Astrocyte (in vitro differentiated cells and primary cell): ENCODE results near the gene ZNF850. TPM values are rescaled to one million over a fixed set of nuclear protein-coding genes. Genes with fewer than 3 reads are reported as not detected.

Experiments
- DNase-seq: peaks from one replicate; pipeline ENCODE4 v3.0.0-alpha.2; 2010; ENCODE audit warnings: low read depth
- FAIRE-seq: peaks from 2 replicates; lab custom pipeline; 2011; peaks lifted over from hg19 to GRCh38; lab: Jason Lieb, UNC
- H2AFZ ChIP-seq: 2 replicates; pipeline ENCODE4 v1.6.0; 2012; ENCODE audit warnings: low read depth, low read length, inconsistent platforms
- H3K27ac ChIP-seq: 2 replicates; pipeline ENCODE4 v1.5.1; 2011; ENCODE audit warnings: low read depth, low read length, inconsistent platforms
- H3K27me3 ChIP-seq: 2 replicates; pipeline ENCODE4 v1.6.0; 2011; ENCODE audit warnings: low read length, inconsistent platforms; ENCODE audit not compliant: insufficient read depth
- H3K36me3 ChIP-seq: 2 replicates; pipeline ENCODE4 v1.5.1; 2011; ENCODE audit warnings: low read length, inconsistent platforms; ENCODE audit not compliant: insufficient read depth
- H3K4me1 ChIP-seq: 2 replicates; pipeline ENCODE4 v1.5.1; 2011; ENCODE audit warnings: low read length, inconsistent platforms; ENCODE audit not compliant: insufficient read depth
- H3K4me2 ChIP-seq: 2 replicates; pipeline ENCODE4 v1.6.0; 2012; ENCODE audit warnings: low read length, inconsistent platforms
- H3K4me3 ChIP-seq: 2 replicates; pipeline ENCODE4 v1.5.1; 2011; ENCODE audit warnings: low read depth, mild to moderate bottlenecking, low read length, inconsistent platforms; ENCODE audit not compliant: insufficient read depth
- H3K79me2 ChIP-seq: 2 replicates; pipeline ENCODE4 v1.6.0; 2012; ENCODE audit warnings: mild to moderate bottlenecking, low read length, inconsistent platforms; ENCODE audit not compliant: insufficient read depth
- H3K9ac ChIP-seq: 2 replicates; pipeline ENCODE4 v1.6.0; 2012; ENCODE audit warnings: mild to moderate bottlenecking, low read length, inconsistent platforms
- H3K9me3 ChIP-seq: 2 replicates; pipeline ENCODE4 v1.5.1; 2012; ENCODE audit warnings: low read depth, mild to moderate bottlenecking, low read length, inconsistent platforms; ENCODE audit not compliant: insufficient read depth
- H4K20me1 ChIP-seq: 2 replicates; pipeline ENCODE4 v1.6.0; 2012; ENCODE audit warnings: low read length, inconsistent platforms; ENCODE audit not compliant: insufficient read depth
- H3K27ac Mint-ChIP-seq: one replicate; pipeline ENCODE4 v1.8.0; 2021; ENCODE audit warnings: mild to moderate bottlenecking, mixed read lengths; ENCODE audit not compliant: unreplicated experiment
- H3K27me3 Mint-ChIP-seq: one replicate; pipeline ENCODE4 v1.8.0; 2021; ENCODE audit warnings: low read depth, mixed read lengths; ENCODE audit not compliant: unreplicated experiment
- H3K36me3 Mint-ChIP-seq: one replicate; pipeline ENCODE4 v1.8.0; 2021; ENCODE audit warnings: low read depth, mixed read lengths; ENCODE audit not compliant: unreplicated experiment
- H3K4me1 Mint-ChIP-seq: one replicate; pipeline ENCODE4 v1.8.0; 2021; ENCODE audit warnings: low read depth, mixed read lengths; ENCODE audit not compliant: unreplicated experiment
- H3K4me3 Mint-ChIP-seq: one replicate; pipeline ENCODE4 v1.8.0; 2021; ENCODE audit warnings: mild to moderate bottlenecking, moderate library complexity, mixed read lengths; ENCODE audit not compliant: unreplicated experiment
- H3K9me3 Mint-ChIP-seq: one replicate; pipeline ENCODE4 v1.8.0; 2021; ENCODE audit warnings: mild to moderate bottlenecking, mixed read lengths; ENCODE audit not compliant: unreplicated experiment
- CTCF ChIP-seq: IDR thresholded peaks from 2 replicates; pipeline ENCODE4 v1.5.1; 2011; ENCODE audit warnings: low read depth, mild to moderate bottlenecking, inconsistent platforms, low read length, moderate library complexity; ENCODE audit not compliant: insufficient read depth
- EZH2 ChIP-seq: IDR thresholded peaks from 2 replicates; pipeline ENCODE4 v1.6.1; 2012; ENCODE audit warnings: mild to moderate bottlenecking, low read length, inconsistent platforms; ENCODE audit not compliant: insufficient read depth
- total RNA-seq: library from RNA; stranded (reverse); gene quantifications from 2 replicates; pipeline ENCODE4 v1.2.1, GENCODE V29; 2021

The ZNF850 gene
- total RNA-seq, 1 donor from 2014 or later, result 6.6 TPM

GRCh38 chr19:36688058-36688457 lies 84.5 kb downstream of the ZNF850 start:
- Histone ChIP-seq H3K9ac (peak overlapping the region; percentile 86), H2AFZ (peak overlapping the region; percentile 99), H3K4me2 (peak overlapping the region; percentile 95), H3K27ac (peak overlapping the region; percentile 32), H4K20me1 (no peaks in the 10 kb centered on the region), H3K4me3 (peak overlapping the region; percentile 82), H3K4me1 (peaks cover 12% of the 10 kb centered on the region), H3K27me3 (no peaks in the 10 kb centered on the region), H3K36me3 (peaks cover 19% of the 10 kb centered on the region), H3K79me2 (peaks cover 44% of the 10 kb centered on the region), H3K9me3 (peaks cover 10% of the 10 kb centered on the region)
- peaks cover 17% of the 10 kb centered on the region for H3K9me3 Mint-ChIP-seq
- peak overlapping the region; percentile 90 for H3K27ac Mint-ChIP-seq
- FAIRE-seq (no peak), DNase-seq (no peak)
- H3K4me3 Mint-ChIP-seq, result peak overlapping the region; percentile 97
- peaks cover 37% of the 10 kb centered on the region for H3K36me3 Mint-ChIP-seq
- no peak for TF ChIP-seq CTCF
- no peak for TF ChIP-seq EZH2
- no peaks in the 10 kb centered on the region for H3K27me3 Mint-ChIP-seq
- peaks cover 6% of the 10 kb centered on the region for H3K4me1 Mint-ChIP-seq

- H3K27ac ChIP-seq, result peak within 1 kb of the TSS; percentile 32
- TF ChIP-seq CTCF (no peak), EZH2 (no peak)
Measured at GRCh38 chr19:36687214-36688056, 85.2 kb downstream of the ZNF850 start, which contains the start of gene ZNF567. TSS of gene ZNF567 (plus strand) at chr19:36687612. CDS start at chr19:36694868, 7,256 bp downstream.

More at GRCh38 chr19:36687214-36688056, 85.2 kb downstream of the ZNF850 start, which contains the start of gene ZNF567:
- Histone ChIP-seq H3K79me2 (peaks cover 41% of the 10 kb centered on the region), H3K4me3 (peak within 1 kb of the TSS; percentile 82), H3K9ac (peak within 1 kb of the TSS; percentile 86), H2AFZ (peak within 1 kb of the TSS; percentile 99), H3K27me3 (no peaks in the 10 kb centered on the region), H3K36me3 (peaks cover 14% of the 10 kb centered on the region), H4K20me1 (no peaks in the 10 kb centered on the region), H3K4me2 (peak within 1 kb of the TSS; percentile 95), H3K9me3 (peaks cover 10% of the 10 kb centered on the region), H3K4me1 (peaks cover 12% of the 10 kb centered on the region)
- Mint-ChIP-seq H3K27ac (peak within 1 kb of the TSS; percentile 90), H3K9me3 (peaks cover 17% of the 10 kb centered on the region), H3K4me3 (peak within 1 kb of the TSS; percentile 97), H3K4me1 (peaks cover 6% of the 10 kb centered on the region), H3K27me3 (no peaks in the 10 kb centered on the region), H3K36me3 (peaks cover 33% of the 10 kb centered on the region)
- peak; percentile 87 for DNase-seq
- FAIRE-seq, result no peak
